ENCODE measurements around the gene ITGB6. TPM values are rescaled to one million over a fixed set of nuclear protein-coding genes. Genes with fewer than 3 reads are reported as not detected.
"Not testable (repeated sequence)": the region's sequence is repeated elsewhere in the genome, so short reads cannot be mapped to it uniquely, and the experiment has no call there.

The ITGB6 gene
- total and polyA plus RNA-seq, 2 donors (not counting 1 experiment from before 2014, with no cell fraction given) = 0.01 TPM; not detected in 1

DNA sequence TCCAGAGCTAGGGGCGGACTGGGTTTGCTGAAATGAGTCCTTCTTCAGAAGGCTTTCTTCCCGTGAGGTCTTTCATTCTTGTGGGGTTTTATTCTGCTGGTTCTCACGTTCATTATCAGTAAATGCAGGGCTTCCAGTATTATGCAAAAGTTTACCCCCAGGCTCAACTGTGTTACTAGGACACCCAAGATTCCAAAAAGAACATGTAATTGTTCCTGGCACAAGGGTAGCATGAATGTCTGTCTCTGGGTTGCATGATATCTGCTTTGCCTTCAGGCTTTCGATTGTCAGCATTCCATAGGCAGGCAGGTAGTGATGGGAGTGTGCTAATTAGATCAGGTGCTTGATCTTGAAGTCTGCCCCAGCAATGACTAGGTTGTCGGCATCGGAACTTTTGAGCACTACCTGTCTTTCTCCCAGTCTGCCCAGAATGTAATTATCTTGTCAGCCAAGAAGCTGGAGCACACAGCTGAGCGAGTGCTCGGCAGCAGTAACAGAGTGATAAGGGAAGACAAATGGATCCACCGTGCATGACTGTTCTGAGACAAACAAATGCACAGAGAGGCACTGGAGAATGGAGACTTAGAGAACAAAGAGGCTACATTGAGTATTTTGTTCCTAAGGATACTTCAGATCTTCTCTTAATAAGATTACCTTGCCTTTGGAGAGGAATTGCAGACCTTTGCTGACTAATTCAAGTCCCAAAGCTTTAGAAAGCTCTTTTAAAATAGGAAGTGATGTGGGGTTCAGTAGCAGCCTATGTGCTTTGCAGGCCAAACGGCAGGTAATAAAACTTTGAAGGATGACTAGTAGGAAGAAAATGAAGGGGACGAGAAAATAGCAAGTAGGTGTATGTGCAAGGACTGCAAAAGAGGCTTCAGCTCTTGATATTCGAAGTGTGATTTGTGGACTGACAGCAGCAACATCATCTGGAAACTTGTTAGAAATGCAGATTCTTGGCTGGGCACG lies 41.9 kb downstream of the ITGB6 start:
- Histone ChIP-seq H3K4me1 (ENCODE audit: control insufficient read depth, extremely low read depth, insufficient read depth, low read length) (no peaks in the 10 kb centered on the region), H3K36me3 (ENCODE audit: control insufficient read depth, insufficient read depth, low read length) (no peaks in the 10 kb centered on the region), H3K4me3 (replicated peaks in 1 of 4; ENCODE audit: control extremely low read depth in 1 of 4, insufficient read depth in 1 of 4, low read depth in 3 of 4, low read length in 4 of 4) (no peak overlapping the region), H3K27me3 (ENCODE audit: control insufficient read depth, insufficient read depth, low read length) (no peaks in the 10 kb centered on the region), H3K79me2 (ENCODE audit: control insufficient read depth, insufficient read depth, low read length) (no peaks in the 10 kb centered on the region), H3K27ac (ENCODE audit: insufficient read depth, low read length) (no peak overlapping the region), H3K9ac (ENCODE audit: insufficient read depth, low read length) (no peak overlapping the region), H2AFZ (ENCODE audit: low read length) (no peak overlapping the region), H3K4me2 (ENCODE audit: extremely low read depth, insufficient read depth, low read length) (no peak overlapping the region), H3K9me3 (ENCODE audit: control insufficient read depth, insufficient read depth, low read depth, low read length) (no peaks in the 10 kb centered on the region), H4K20me1 (ENCODE audit: control insufficient read depth, extremely low read depth, insufficient read depth, low read length) (no peaks in the 10 kb centered on the region)
- no peak for TF ChIP-seq EZH2 (IDR thresholded peaks at IDR 0.05; ENCODE audit: low read length, missing control alignments)
- no peak for TF ChIP-seq CTCF (conservative IDR thresholded peaks at IDR 0.05 in 1 of 2, IDR thresholded peaks at IDR 0.05 in 1 of 2; ENCODE audit: low read depth in 1 of 2, low read length in 2 of 2)
- DNase-seq (ENCODE audit: low read depth in 2 of 2) = peak in 1 of 2 donors; percentile 72

GRCh38 chr2:160156665-160157064 lies 43.4 kb downstream of the ITGB6 start:
- H3K36me3 ChIP-seq (ENCODE audit: control insufficient read depth, insufficient read depth, low read length) = no peaks in the 10 kb centered on the region
- no peaks in the 10 kb centered on the region for H3K4me1 ChIP-seq (ENCODE audit: control insufficient read depth, extremely low read depth, insufficient read depth, low read length)
- no peaks in the 10 kb centered on the region for H3K79me2 ChIP-seq (ENCODE audit: control insufficient read depth, insufficient read depth, low read length)
- H2AFZ ChIP-seq (ENCODE audit: low read length) = no peak overlapping the region
- H3K9ac ChIP-seq (ENCODE audit: insufficient read depth, low read length) = no peak overlapping the region
- DNase-seq (ENCODE audit: low read depth in 2 of 2) = peak; percentile 74 to 78
- H3K4me2 ChIP-seq (ENCODE audit: extremely low read depth, insufficient read depth, low read length) = no peak overlapping the region
- no peaks in the 10 kb centered on the region for H3K27me3 ChIP-seq (ENCODE audit: control insufficient read depth, insufficient read depth, low read length)
- TF ChIP-seq CTCF (conservative IDR thresholded peaks at IDR 0.05 in 1 of 2, IDR thresholded peaks at IDR 0.05 in 1 of 2; ENCODE audit: low read depth in 1 of 2, low read length in 2 of 2) (no peak), EZH2 (IDR thresholded peaks at IDR 0.05; ENCODE audit: low read length, missing control alignments) (no peak)
- no peak overlapping the region for H3K4me3 ChIP-seq (replicated peaks in 1 of 4; ENCODE audit: control extremely low read depth in 1 of 4, insufficient read depth in 1 of 4, low read depth in 3 of 4, low read length in 4 of 4)
- no peak overlapping the region for H3K27ac ChIP-seq (ENCODE audit: insufficient read depth, low read length)
- H3K9me3 ChIP-seq (ENCODE audit: control insufficient read depth, insufficient read depth, low read depth, low read length) = no peaks in the 10 kb centered on the region
- no peaks in the 10 kb centered on the region for H4K20me1 ChIP-seq (ENCODE audit: control insufficient read depth, extremely low read depth, insufficient read depth, low read length)

GRCh38 chr2:160156100-160156499 lies 44.0 kb downstream of the ITGB6 start:
- Histone ChIP-seq H3K27me3 (ENCODE audit: control insufficient read depth, insufficient read depth, low read length) (no peaks in the 10 kb centered on the region), H3K79me2 (ENCODE audit: control insufficient read depth, insufficient read depth, low read length) (no peaks in the 10 kb centered on the region), H3K9ac (ENCODE audit: insufficient read depth, low read length) (no peak overlapping the region), H2AFZ (ENCODE audit: low read length) (no peak overlapping the region), H3K9me3 (ENCODE audit: control insufficient read depth, insufficient read depth, low read depth, low read length) (no peaks in the 10 kb centered on the region), H3K36me3 (ENCODE audit: control insufficient read depth, insufficient read depth, low read length) (no peaks in the 10 kb centered on the region), H3K27ac (ENCODE audit: insufficient read depth, low read length) (no peak overlapping the region), H3K4me3 (replicated peaks in 1 of 4; ENCODE audit: control extremely low read depth in 1 of 4, insufficient read depth in 1 of 4, low read depth in 3 of 4, low read length in 4 of 4) (no peak overlapping the region), H3K4me1 (ENCODE audit: control insufficient read depth, extremely low read depth, insufficient read depth, low read length) (no peaks in the 10 kb centered on the region), H4K20me1 (ENCODE audit: control insufficient read depth, extremely low read depth, insufficient read depth, low read length) (no peaks in the 10 kb centered on the region), H3K4me2 (ENCODE audit: extremely low read depth, insufficient read depth, low read length) (no peak overlapping the region)
- DNase-seq (ENCODE audit: low read depth in 2 of 2) = peak in 1 of 2 donors; percentile 10
- TF ChIP-seq CTCF (conservative IDR thresholded peaks at IDR 0.05 in 1 of 2, IDR thresholded peaks at IDR 0.05 in 1 of 2; ENCODE audit: low read depth in 1 of 2, low read length in 2 of 2) (no peak), EZH2 (IDR thresholded peaks at IDR 0.05; ENCODE audit: low read length, missing control alignments) (no peak)

DNA sequence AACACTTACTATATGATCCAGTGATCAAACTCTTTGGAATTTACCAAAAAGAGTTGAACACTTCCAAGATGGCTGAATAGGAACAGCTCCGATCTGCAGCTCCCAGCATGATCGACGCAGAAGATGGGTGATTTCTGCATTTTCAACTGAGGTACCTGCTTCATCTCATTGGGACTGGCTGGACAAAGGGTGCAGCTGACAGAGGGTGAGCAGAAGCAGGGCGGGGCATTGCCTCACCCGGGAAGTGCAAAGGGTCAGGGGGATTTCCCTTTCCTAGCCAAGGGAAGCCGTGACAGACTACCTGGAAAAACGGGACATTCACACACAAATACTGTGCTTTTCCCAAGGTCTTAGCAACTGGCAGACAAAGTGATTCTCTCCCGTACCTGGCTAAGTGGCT lies 51.7 kb downstream of the ITGB6 start:
- not testable (repeated sequence) for H3K9me3 ChIP-seq (ENCODE audit: control insufficient read depth, insufficient read depth, low read depth, low read length); H3K4me3 ChIP-seq (replicated peaks in 1 of 4; ENCODE audit: control extremely low read depth in 1 of 4, insufficient read depth in 1 of 4, low read depth in 3 of 4, low read length in 4 of 4); H3K79me2 ChIP-seq (ENCODE audit: control insufficient read depth, insufficient read depth, low read length); H3K36me3 ChIP-seq (ENCODE audit: control insufficient read depth, insufficient read depth, low read length); DNase-seq (ENCODE audit: low read depth in 2 of 2); H3K4me2 ChIP-seq (ENCODE audit: extremely low read depth, insufficient read depth, low read length); H4K20me1 ChIP-seq (ENCODE audit: control insufficient read depth, extremely low read depth, insufficient read depth, low read length); H3K27ac ChIP-seq (ENCODE audit: insufficient read depth, low read length); H2AFZ ChIP-seq (ENCODE audit: low read length); H3K4me1 ChIP-seq (ENCODE audit: control insufficient read depth, extremely low read depth, insufficient read depth, low read length); H3K9ac ChIP-seq (ENCODE audit: insufficient read depth, low read length); H3K27me3 ChIP-seq (ENCODE audit: control insufficient read depth, insufficient read depth, low read length)
